HL-60/S4 treated with retinoic acid at 250 ng/mL for 4 days and 3 days (cell line): ENCODE results near the gene GPR68.
"Not testable (repeated sequence)": the region's sequence is repeated elsewhere in the genome, so short reads cannot be mapped to it uniquely, and the experiment has no call there.

ENCODE experiments used
- in situ Hi-C: fragments of 300-500 bp; cut with MboI; formaldehyde crosslinking; loops from 2 replicates; pipeline ENCODE4 v1.7.0; 2022; ENCODE audit warnings: low sequenced_read_pairs

Gene GPR68

GRCh38 chr14:91273885-91274273 lies 29.4 kb upstream of the GPR68 start:
- in situ Hi-C loops, result no loop called here

GRCh38 chr14:91273273-91273884 lies 28.9 kb upstream of the GPR68 start:
- in situ Hi-C loops, result no loop called here

GRCh38 chr14:91272341-91273272 lies 28.1 kb upstream of the GPR68 start:
- in situ Hi-C loops, result no loop called here

GRCh38 chr14:91271639-91272038 lies 27.1 kb upstream of the GPR68 start:
- in situ Hi-C loops, result no loop called here

GRCh38 chr14:91270619-91271018 lies 26.1 kb upstream of the GPR68 start:
- in situ Hi-C loops, result no loop called here

- in situ Hi-C loops, result no loop called here
Observed at GRCh38 chr14:91270188-91270587, 25.7 kb upstream of the GPR68 start.

GRCh38 chr14:91269076-91269991 lies 24.8 kb upstream of the GPR68 start:
- in situ Hi-C loops, result no loop called here

- in situ Hi-C loops, result no loop called here
Observed at GRCh38 chr14:91267965-91268437, 23.5 kb upstream of the GPR68 start.

GRCh38 chr14:91266276-91266675 lies 21.8 kb upstream of the GPR68 start:
- in situ Hi-C loops, result not testable (repeated sequence)

- in situ Hi-C loops, result no loop called here
Observed at GRCh38 chr14:91265404-91265803, 20.9 kb upstream of the GPR68 start.

- in situ Hi-C loops, result no loop called here
Observed at GRCh38 chr14:91264151-91265150, 19.9 kb upstream of the GPR68 start.

- in situ Hi-C loops, result no loop called here
Observed at GRCh38 chr14:91263329-91263728, 18.8 kb upstream of the GPR68 start.

- in situ Hi-C loops, result no loop called here
Observed at GRCh38 chr14:91261986-91262549, 17.6 kb upstream of the GPR68 start.

GRCh38 chr14:91261115-91261514 lies 16.6 kb upstream of the GPR68 start:
- in situ Hi-C loops, result no loop called here

GRCh38 chr14:91258876-91259275 lies 14.4 kb upstream of the GPR68 start:
- in situ Hi-C loops, result no loop called here

- in situ Hi-C loops, result no loop called here
Observed at GRCh38 chr14:91258011-91258618, 13.6 kb upstream of the GPR68 start.

- in situ Hi-C loops, result no loop called here
Observed at GRCh38 chr14:91257328-91258010, 13.0 kb upstream of the GPR68 start.

- in situ Hi-C loops, result no loop called here
Observed at GRCh38 chr14:91256661-91257060, 12.2 kb upstream of the GPR68 start.
